HG03378 (cell line): ENCODE data around the gene SELENBP1.
A peak's percentile ranks its signal among the peaks of the same experiment; 100 is the strongest.

Experiments
- ATAC-seq: cut with Tn5 transposase; IDR thresholded peaks from one replicate; pipeline ENCODE4 v1.9.1; 2021; ENCODE audit warnings: mild to moderate bottlenecking, moderate library complexity; ENCODE audit not compliant: unreplicated experiment

The SELENBP1 gene

GRCh38 chr1:151346082-151346768 is 26.3 kb downstream of the SELENBP1 start:
- ATAC-seq: no peak

GRCh38 chr1:151344291-151344690 is 28.2 kb downstream of the SELENBP1 start:
- no peak for ATAC-seq

DNA sequence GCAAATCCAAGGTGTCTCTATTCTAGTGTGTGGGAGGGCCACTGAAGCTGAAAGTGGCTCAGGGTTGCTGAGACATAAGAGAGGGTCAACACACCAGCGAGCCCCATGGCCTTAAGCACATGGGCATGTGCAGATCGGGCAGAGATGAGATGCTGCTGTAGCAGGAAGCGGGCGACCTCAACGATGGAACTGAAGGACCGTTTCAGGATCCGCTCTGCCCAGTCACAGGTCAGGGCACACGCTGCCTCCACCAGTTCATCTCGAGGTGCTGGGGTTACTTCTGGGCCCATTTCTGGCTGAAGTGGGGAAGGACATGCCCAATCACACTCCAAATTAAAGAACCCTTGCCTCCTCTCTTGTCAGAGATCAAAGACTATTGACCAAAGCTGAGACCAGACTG is 28.9 kb downstream of the SELENBP1 start:
- no peak for ATAC-seq

DNA sequence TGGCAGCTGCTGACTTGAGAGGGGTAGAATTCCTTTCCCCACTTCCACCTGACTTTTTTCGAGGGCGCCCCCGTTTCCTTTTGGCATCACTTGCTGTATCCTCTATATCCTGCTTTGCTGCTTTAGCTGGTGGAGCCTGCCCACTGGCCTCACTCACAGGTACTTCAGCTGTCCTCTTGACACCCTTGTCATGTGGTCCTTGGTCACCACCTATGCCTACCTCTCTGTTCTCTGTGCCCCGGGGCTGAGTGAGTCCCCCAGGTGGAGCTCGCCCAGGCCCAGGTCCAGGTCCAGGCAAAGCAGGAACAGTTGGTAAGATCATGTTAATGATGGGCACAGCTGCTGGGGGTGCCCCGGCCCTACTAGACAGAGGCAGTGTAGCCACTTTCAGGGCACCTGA is 29.9 kb downstream of the SELENBP1 start:
- no peak for ATAC-seq

DNA sequence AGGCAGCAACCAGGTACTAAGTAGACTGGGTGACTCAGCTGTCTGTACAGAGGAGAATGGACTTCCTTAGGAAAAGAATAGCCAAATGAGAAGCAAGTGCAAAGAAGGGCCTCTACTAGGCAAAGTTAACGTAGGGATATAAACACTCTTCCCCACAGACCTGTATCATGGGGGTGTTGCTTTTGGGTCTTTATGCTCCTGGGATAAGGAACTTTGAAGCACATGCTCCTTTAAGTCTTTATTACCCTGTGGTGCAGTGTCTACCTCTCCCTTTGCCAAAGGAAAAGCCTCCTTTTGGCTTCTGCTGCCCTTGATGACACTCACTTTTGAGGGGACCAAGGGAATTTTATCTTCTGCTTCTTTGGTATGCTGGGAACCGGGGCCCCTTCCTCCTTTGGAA is 30.5 kb downstream of the SELENBP1 start:
- ATAC-seq: no peak

DNA sequence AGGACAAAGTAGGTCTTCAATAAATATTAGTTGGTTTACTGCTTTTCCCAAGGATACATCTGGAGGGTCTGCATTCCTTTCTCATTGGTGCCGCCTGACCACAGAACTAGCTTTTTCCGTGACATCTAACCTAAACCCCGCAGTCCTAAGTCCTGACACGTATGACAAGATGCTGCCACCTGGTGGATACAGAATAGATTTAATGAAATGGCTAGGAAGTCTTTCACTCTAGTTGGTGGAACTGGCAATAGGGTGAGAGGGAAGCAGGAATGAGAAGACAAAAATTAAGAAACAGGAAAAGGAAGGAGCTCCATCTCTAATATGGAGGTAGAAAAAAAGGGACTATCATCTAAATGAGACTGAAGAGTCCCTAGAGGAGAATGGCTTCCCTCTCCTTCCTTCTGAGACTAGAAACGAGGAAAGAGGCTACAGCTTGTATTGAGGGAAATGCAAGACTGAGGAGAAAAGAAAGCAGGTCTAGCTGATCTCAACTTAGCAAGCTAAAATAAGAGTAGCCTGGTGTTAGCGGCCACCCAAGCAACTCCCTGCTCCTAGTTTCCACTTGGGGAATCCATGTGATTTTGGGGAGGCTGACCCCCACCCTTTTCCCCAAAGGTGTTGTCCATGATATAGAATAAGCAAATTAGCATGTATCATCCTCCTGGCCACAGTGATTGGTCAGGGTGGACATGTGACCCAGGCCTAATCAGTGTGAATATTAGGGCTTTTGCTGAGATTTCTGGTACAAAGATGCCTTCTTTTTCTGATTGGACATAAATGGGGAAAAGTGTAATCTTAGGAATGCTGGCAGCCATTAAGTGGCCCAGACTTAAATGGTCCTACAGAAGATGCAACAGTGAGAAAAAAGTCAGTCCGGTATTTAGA is 31.4 kb downstream of the SELENBP1 start:
- ATAC-seq: no peak

DNA sequence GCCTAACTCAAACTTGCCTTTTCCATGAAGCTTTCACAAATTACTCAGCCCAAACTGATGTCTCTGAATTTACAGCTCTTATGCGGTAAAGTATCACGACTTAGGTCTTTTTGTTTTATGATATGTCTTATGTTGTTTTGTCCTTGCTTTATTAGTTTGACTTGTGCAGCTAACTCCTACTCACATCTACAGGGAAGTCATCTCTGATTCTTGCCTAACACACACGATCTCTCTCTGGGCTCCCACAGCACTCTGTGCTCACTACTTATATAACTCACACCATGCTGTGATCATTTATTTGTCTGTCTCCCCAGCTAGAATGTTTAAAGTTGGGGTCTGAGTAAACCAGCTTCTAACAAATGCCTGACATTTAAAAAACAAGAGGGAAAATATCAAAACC is 35.9 kb downstream of the SELENBP1 start:
- no peak for ATAC-seq

GRCh38 chr1:151334822-151335221 is 37.7 kb downstream of the SELENBP1 start:
- no peak for ATAC-seq

GRCh38 chr1:151327903-151328674 is 44.4 kb downstream of the SELENBP1 start:
- ATAC-seq: peak; percentile 22

DNA sequence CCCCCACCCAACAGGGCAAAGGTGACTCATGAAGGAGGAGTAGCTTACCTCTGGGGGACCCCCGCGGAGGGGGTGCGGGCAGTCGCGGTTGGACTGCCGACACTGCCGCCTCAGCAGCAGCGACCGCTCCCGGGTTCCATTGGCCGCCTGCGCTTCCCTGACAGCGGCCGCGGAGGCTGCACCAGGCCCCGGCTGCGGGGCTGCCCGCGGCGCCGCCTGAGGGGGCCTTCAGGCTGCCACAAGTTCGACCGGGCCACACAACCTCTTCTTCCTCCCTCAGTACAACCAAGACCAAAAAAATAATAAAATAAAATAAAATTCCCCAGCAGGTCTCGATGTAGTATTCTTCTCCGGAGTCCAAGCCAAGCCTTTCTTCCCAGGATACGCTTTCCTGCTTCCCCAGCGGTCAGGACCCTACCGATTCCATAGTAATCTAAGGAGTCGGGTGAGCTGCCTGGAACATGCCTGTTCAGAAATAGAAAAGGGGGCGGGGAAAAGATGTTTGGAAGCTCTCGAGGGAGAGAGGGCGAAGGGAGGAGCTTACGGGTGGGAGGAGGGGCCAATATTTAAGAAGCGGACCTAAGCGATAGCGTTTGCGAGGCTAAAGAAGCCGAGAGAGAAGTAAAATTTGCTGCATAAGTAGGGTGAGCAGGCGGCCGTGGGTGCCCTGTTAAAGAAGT is 45.1 kb downstream of the SELENBP1 start, which contains the start of gene PI4KB:
Gene PI4KB, minus strand, starts transcription at position 194 of the 680 bp plus-strand sequence. CDS start 10,935 bp downstream, outside the sequence.
- peak; percentile 67 for ATAC-seq

DNA sequence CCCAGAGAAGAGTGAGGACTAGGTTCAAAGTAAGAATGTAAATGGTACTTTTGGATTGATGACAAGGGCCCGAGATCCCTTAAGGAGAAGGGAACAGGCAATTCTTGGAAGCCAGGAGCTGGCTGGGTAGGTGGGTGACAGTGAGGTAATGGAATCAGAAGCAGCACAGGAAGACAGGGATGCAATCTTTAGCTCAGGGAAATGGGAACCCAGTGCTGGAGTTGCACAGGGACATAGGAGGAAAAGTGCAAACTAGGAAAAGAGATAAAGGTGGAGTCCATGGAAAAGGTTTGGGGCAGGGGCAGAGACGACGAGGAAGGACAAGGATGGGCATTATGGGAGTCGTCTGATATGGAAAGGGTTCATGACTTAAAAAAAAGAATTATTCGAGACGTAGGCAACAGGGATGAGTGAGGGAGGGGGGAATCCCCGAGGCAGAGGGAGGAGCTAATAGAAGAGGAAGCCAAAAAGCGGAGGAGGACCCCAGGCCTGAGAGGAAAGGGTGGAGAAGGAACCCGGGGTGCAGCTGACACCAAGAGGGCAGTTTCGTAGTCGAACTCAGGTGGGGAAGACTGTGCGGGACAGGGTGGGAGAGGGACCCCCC is 45.8 kb downstream of the SELENBP1 start:
- peak; percentile 31 for ATAC-seq

DNA sequence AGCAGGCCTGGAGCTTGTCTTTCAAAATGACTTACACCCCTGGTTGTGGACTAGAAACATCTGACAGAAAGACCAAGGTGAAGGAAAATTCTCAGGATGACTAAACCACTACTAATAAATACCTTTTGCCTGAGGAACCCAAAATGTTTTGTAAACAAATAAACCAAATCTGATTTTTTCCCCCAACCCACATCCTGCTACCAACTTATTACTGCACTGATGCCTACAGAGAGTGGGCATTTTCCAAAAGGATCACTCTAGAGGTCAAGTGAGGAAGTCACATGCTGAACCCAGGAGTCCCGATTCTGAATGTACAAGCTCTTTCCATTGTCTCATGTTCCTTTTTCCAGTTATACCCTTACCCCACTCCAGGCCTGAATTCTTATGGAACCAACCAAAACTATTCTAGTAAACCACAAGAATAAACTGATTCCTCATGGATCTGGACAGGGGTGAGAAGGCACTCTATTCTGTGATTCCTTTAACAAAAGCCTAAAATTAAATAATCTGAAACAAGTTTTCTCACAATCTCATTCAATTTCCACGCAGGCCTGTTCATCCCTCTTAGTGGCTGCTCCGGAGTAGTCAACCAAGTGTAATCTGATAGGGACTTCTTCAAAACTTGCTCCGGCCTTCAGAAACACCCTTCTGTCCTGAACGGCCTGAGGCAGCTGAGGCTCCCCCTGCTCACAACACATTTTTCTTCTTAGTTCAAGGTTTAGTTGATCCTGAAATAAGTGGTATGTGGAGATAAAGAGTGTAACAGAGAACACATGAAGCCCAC is 46.7 kb downstream of the SELENBP1 start:
- ATAC-seq: no peak

DNA sequence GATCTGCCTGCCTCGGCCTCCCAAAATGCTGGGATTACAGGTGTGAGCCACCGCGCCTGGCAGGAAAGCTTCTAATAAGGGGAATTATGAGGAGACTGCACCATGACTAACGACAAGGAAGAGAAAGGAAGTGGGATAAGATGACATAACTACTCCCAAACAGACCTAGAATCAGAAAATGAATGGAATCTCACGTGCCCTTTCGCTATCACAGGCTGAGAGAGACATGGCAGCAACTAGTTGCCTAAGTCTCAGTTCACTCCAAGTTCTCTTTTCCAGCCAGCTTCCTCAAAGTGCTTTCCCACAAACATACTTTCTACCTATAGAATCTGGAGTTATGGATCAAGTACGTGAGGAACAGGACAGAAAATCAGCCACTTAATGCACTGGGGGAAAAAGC is 47.3 kb downstream of the SELENBP1 start:
- no peak for ATAC-seq

GRCh38 chr1:151324390-151324930 is 48.0 kb downstream of the SELENBP1 start:
- ATAC-seq: no peak

DNA sequence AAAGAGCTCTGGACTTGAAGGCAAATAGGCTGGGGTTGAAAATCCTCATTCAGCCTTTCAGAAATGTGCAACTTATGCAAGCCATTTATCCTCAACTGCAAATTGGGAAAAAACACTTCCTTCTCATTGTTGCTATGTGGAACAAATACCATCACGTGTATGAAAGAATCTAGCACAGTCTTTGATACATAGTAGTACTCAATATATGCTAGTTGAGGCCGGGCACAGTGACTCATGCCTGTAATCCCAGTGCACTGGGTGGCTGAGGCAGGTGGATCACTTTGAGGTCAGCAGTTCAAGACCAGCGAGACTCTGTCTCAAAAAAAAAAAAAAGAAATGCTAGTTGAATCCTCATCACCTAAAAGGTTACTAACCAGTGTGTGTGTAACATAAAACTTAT is 53.5 kb downstream of the SELENBP1 start:
- ATAC-seq: no peak

DNA sequence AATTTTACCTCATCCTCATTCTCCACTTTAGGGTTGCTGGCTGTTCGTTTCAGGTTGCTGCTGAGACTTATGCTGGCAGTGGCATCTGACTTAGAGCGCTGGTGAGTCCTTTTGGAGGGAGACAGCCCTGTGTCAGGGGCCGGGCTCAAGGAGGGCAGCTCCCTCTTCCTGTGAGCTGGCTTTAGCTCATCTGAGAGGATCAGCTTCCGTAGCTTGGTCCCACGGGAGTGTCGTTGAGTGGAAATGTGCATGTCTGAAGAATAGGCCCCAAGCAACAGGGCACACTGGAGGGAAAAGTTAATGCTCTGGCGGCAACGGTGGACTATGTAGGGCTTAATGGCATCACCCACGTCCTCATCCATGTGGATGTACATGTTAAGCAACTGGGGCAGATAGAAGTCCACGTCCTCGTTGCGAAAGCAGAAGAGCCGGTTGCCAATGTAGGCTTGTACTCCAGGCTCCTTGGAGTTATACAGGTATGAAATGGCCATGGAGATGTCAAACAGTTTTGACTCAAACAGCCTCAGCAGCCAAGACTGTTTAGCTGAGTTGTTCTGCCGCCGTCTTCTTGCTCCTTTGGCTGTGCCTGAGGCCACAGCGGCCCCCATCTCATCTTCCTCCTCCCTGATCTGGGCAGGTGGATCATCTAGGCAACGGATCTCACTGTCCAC is 56.8 kb downstream of the SELENBP1 start:
- ATAC-seq: no peak
